Testis (tissue), 3 donors: ENCODE results near the gene EHBP1. TPM values are rescaled to one million over a fixed set of nuclear protein-coding genes. Genes with fewer than 3 reads are reported as not detected.

Experiments used
- DNase-seq: peaks from one replicate; pipeline ENCODE4 v3.0.0-alpha.2; 2019
- H3K27ac ChIP-seq, 2 donors: fragments of 200-600 bp; sonication (generic); one replicate each; pipeline ENCODE4 v1.5.1; 2019
- H3K27me3 ChIP-seq: fragments of 200-600 bp; sonication (generic); one replicate; pipeline ENCODE4 v1.5.1; 2019
- H3K36me3 ChIP-seq: fragments of 200-600 bp; sonication (generic); one replicate; pipeline ENCODE4 v1.5.1; 2017; ENCODE audit warnings: low read depth; ENCODE audit errors: missing control alignments
- H3K4me1 ChIP-seq: fragments of 200-600 bp; sonication (generic); one replicate; pipeline ENCODE4 v1.5.1; 2019
- H3K4me3 ChIP-seq, 2 donors: fragments of 200-600 bp; sonication (generic); one replicate each; pipeline ENCODE4 v1.5.1; 2017 to 2019
- H3K9me3 ChIP-seq: fragments of 200-600 bp; sonication (generic); one replicate; pipeline ENCODE4 v1.5.1; 2017
- CTCF ChIP-seq, 3 experiments: fragments of 450-650 bp in 2 of 3; fragments of 200-600 bp in 1 of 3; sonication (generic) in 1 of 3; IDR thresholded peaks; one replicate each; pipeline ENCODE4 v1.5.1; 2016 to 2019; ENCODE audit warnings: antibody characterized with exemption in 3 of 3, mild to moderate bottlenecking in 2 of 3, moderate library complexity in 1 of 3
- POLR2A ChIP-seq: fragments of 450-650 bp; IDR thresholded peaks from one replicate; pipeline ENCODE4 v1.6.1; 2017; ENCODE audit warnings: antibody characterized with exemption, mild to moderate bottlenecking, moderate library complexity
- WGBS, 2 donors: methylation state at CpG; one replicate each; pipeline ENCODE4 v1.1.5; 2018; 5-methylcytosine and 5-hydroxymethylcytosine counted together
- intact Hi-C: fragments of 100-400 bp; cut with DNase I; formaldehyde crosslinking; loops from one replicate; pipeline ENCODE4 v1.15.1; 2023; ENCODE audit warnings: low total_unique reads
- polyA plus RNA-seq: library from polyadenylated mRNA; stranded (reverse); fragments of 350-450 nt; fragmentation: Illumina TruSeq; extraction: RNeasy Lipid Tissue Mini Kit (QIAGEN cat#74804); gene quantifications from one replicate; pipeline ENCODE4 v1.2.3, GENCODE V29; 2014; ENCODE audit warnings: low read depth, low replicate concordance; ENCODE audit not compliant: insufficient read depth
- total RNA-seq, 2 donors: library from RNA; depleted of rRNA; stranded (reverse); fragments of >200 nt; gene quantifications; one replicate each; pipeline ENCODE4 v1.2.3, GENCODE V29; 2016

EHBP1 gene
- total and polyA plus RNA-seq, 3 donors from 2014 or later, result 69.3 to 99.5 (median 86.8) TPM

DNA sequence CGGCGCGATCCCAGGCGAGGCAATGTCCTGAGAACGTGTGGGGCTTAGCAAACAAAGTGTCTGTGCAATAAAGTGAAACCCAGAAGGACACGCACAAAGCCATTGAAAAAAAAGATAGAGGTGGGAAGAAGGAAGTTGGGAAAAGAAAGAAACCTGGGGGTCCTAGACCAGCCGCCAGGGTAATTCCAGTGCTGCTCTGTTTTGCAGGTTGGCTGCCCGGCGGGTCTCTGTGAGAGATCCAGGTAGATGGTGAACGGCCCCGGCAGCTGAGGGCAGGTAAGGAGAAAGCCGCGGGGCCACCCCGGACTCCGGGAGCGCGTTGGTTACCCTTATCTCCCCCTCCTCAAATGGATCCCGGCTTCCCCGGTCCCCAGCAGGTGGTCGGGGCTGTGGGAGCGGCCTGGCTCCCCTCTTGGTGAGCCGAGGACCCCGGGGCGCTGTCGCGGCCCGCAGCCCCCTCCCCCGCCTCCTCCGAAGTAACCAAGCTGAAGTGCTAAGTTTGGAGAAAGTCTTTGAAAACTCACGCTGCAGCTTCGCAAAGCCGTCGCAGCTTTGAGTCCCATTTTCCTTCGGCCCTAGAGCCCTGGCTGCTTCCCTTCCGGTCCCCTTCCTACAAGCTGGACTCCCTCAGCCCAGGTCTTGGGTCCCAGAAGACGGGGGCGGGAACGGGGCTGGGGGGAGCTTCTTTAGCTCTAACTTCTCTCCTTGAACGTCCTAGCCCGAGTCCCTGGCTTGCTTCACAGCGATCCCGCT, 345.7 kb downstream of the EHBP1 start:
- DNase-seq, result no peak
- no peaks in the 10 kb centered on the region for H3K27me3 ChIP-seq

GRCh38 chr2:63051795-63052333, 346.4 kb downstream of the EHBP1 start:
- Histone ChIP-seq H3K36me3 (no peaks in the 10 kb centered on the region), H3K27ac (no peak overlapping the region), H3K4me3 (peak overlapping the region in 1 of 2 donors; percentile 57), H3K27me3 (no peaks in the 10 kb centered on the region), H3K9me3 (no peaks in the 10 kb centered on the region), H3K4me1 (peaks cover 5% of the 10 kb centered on the region)
- WGBS, 2 donors, result 30 to 46% methylated on average over 18 to 41 of the region's 42 CpGs
- TF ChIP-seq CTCF (IDR thresholded peaks at IDR 0.05) (no peak), POLR2A (no peak)
- no peak for DNase-seq
- intact Hi-C loops, result no loop called here

More for the DNA sequence above, 345.7 kb downstream of the EHBP1 start:
- no peaks in the 10 kb centered on the region for H3K9me3 ChIP-seq
- intact Hi-C loops, result no loop called here
- H3K27ac ChIP-seq, result no peak overlapping the region
- peaks cover 5% of the 10 kb centered on the region for H3K4me1 ChIP-seq
- no peak for TF ChIP-seq POLR2A
- TF ChIP-seq CTCF (IDR thresholded peaks at IDR 0.05), result no peak
- 12 to 14% methylated on average over 39 to 40 of the region's 42 CpGs for WGBS, 2 donors
- H3K4me3 ChIP-seq, result peak overlapping the region; percentile 56 to 57
- H3K36me3 ChIP-seq, result no peaks in the 10 kb centered on the region

DNA sequence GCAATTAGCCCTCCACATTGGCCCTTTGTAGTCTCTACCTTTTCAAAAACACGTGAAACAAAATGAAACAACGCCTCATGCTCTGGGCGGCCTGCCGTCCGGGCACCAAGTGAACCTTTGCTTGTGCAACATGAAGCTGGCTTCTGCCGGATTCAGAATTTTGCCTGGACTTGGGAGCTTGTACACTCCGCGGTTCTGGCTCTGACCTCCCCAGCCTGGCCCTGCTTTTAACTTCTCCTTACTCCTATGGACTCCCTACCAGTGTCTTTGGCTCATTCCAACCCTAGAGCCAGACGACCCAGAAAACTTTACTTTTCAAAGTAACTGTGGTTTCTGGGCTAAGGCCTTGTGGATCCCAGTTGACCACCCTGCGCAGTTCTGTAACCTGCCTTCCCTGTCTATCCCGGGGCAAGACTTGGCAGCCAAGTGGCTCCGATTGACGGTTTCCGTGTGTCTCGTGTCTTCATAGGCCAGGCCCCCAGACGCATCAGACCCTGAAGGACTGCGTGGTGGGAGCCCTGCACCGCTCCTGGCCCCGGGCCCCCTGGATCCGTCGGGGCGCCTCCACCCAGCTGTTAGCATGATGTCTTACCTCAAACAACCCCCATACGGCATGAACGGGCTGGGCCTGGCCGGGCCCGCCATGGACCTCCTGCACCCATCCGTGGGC, 347.0 kb downstream of the EHBP1 start:
- TF ChIP-seq CTCF (IDR thresholded peaks at IDR 0.05) (no peak), POLR2A (no peak)
- intact Hi-C loops, result no loop called here
- Histone ChIP-seq H3K4me3 (no peak overlapping the region), H3K36me3 (no peaks in the 10 kb centered on the region), H3K27me3 (no peaks in the 10 kb centered on the region), H3K27ac (no peak overlapping the region), H3K4me1 (peaks cover 5% of the 10 kb centered on the region), H3K9me3 (no peaks in the 10 kb centered on the region)
- DNase-seq, result no peak
- WGBS, 2 donors, result 54 to 65% methylated on average over 21 to 27 of the region's 27 CpGs

- intact Hi-C loops, result no loop called here
- no peak overlapping the region for H3K27ac ChIP-seq
- no peaks in the 10 kb centered on the region for H3K9me3 ChIP-seq
- DNase-seq, result no peak
- WGBS, 2 donors, result 40 to 41% methylated on average over 34 of the region's 34 CpGs
- no peaks in the 10 kb centered on the region for H3K27me3 ChIP-seq
- H3K4me3 ChIP-seq, result peak overlapping the region in 1 of 2 donors; percentile 27
- peaks cover 7% of the 10 kb centered on the region for H3K4me1 ChIP-seq
- H3K36me3 ChIP-seq, result no peaks in the 10 kb centered on the region
- no peak for TF ChIP-seq POLR2A
- no peak for TF ChIP-seq CTCF (IDR thresholded peaks at IDR 0.05)
Measured at GRCh38 chr2:63053081-63053888, 347.8 kb downstream of the EHBP1 start.
